GM12872 (cell line): ENCODE results near the gene PLXDC2.

Source experiments
- TF ChIP-seq, protein P1 (sequence below): IDR thresholded peaks from 3 replicates; pipeline ENCODE4 v1.5.1; 2011; ENCODE audit warnings: low read depth, mild to moderate bottlenecking, low read length, moderate library complexity; ENCODE audit not compliant: insufficient read depth

Gene PLXDC2

DNA sequence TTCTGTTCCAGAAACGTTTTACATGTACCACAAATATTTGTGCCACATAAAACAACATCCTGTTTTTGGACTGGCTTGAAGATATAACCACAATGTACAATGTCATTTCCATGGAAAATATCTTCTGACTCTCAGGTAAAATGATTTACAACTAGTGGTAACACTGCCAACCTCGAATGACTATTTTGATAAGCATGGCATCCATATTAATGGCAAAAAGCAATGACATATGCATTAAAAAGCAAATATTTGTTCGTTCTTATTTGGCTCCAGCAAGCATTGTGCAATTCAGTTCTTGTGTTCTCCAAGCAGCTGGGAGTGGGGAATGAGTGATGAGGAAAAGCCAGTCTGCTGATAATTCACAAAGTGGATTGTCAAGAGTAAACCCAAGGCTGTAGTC, 289.0 kb downstream of the PLXDC2 start:
- TF ChIP-seq, protein P1, sequence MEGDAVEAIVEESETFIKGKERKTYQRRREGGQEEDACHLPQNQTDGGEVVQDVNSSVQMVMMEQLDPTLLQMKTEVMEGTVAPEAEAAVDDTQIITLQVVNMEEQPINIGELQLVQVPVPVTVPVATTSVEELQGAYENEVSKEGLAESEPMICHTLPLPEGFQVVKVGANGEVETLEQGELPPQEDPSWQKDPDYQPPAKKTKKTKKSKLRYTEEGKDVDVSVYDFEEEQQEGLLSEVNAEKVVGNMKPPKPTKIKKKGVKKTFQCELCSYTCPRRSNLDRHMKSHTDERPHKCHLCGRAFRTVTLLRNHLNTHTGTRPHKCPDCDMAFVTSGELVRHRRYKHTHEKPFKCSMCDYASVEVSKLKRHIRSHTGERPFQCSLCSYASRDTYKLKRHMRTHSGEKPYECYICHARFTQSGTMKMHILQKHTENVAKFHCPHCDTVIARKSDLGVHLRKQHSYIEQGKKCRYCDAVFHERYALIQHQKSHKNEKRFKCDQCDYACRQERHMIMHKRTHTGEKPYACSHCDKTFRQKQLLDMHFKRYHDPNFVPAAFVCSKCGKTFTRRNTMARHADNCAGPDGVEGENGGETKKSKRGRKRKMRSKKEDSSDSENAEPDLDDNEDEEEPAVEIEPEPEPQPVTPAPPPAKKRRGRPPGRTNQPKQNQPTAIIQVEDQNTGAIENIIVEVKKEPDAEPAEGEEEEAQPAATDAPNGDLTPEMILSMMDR: no peak

DNA sequence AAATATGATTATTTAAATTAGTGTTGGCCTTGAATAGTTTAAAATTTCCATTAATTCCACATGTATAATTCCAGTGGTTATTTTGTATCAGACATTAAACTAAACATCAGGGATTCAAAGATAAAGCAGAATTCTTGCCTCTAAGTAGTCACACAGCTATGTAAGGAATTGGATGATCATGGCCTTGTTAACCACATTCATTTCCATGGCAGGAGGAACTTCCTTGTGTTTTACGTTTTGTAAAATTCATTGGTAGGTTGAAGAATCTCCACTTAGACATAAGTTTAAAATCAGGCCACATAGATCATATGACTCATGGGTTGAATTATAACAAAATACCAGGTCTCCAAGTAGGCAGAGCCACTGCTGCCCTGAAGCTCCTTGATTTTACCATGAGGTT, 289.7 kb downstream of the PLXDC2 start:
- TF ChIP-seq, protein P1: no peak

DNA sequence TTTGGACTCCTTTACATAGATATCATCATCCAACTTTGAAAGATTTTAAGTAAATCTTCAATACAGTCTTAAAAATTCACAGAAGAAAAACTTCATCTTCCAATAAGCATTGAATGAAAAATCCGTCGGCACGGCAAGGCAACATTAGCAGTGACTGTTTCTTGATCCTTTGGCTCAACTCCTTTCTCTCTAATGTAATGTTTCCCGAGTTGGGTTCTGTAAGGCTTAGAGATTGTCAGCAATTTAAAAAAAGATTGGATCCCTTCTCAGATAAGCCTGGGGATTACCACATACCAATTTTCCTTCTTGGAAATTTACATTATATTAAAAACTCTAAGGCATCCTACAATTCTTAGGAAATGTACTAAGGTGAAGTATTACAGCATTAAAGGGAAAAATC, 291.8 kb downstream of the PLXDC2 start:
- TF ChIP-seq, protein P1: no peak

DNA sequence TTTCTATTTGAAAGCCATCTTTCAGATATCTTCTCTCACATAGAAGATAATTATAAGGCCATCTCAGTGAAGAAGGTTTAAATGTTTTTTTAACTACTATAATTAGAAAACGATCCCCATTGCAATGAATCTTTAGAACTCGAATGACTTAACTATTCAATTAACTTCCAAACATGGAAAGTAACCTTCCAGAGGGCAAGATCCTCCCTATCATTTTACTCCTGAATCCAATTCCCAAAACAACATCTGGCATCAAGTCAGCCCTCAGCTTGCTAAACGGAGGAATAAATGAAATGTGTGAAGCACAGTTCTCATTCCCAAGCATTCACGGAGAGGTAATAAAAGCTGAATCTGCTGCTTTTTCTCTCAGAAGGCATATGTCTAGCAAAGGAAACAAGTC, 293.4 kb downstream of the PLXDC2 start:
- TF ChIP-seq, protein P1: no peak

DNA sequence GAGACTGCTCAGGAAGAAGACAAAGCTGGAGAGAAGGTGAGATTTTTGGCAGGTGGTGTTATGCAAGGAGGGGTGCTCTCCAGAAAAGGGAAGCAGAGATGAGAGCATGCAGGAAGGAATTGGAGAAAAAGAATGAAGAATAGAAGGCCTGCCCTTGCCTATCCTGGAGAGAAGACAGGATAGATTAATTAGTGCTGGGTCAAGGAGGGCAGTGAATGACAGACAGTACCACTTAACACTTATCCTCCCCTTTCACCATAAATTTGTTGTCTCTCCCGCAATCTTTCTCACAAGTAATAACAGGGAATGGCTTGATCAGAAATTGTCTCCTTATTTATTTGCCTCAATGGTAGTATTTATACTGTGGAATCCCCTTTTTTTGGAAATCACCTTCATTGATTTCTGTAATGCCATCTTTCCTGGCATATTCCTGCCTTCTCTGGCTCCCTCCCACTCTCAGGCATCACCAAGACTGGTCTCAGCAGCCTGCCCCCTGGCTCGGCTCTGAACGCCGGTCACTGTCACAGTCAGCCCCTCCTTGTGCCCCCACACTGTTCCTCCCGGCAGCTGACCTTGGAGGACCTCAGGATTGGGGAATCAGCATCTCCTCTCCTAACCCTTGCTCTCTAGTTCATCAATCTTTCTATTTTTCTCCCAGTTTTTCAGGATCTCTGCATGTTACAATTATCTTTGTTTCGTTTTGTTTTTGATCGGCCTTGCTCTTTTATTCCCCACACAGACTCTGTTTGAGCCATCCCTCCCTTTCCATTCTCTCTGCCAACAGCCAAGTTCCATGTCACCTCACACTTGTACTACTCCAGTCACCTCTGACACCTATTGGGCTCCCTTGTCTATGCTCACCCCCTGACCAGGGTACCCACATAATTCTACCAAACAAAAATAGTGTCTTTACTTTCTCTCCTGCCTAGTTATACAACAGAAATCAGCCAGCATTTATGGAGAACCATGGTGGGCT, 294.2 kb downstream of the PLXDC2 start:
- TF ChIP-seq, protein P1: no peak

DNA sequence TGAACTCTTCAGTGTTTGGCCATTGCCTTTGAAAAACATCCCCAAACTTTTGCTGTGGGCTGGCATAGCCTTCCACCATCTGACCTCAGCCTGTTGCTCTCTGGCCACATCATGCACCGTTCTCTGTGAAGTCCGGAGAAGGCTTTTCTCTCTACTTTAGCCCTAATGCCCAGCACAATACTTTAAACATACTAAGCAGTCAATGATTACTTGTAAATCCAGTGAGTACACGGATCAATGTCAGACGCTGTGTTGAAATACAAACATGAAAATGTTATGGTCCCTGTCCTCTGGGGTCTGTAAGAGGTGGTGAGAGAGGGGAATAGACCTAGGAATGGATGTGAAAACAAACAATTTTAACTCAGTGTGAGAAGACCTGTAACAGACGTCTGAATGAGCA, 297.9 kb downstream of the PLXDC2 start:
- TF ChIP-seq, protein P1: no peak

DNA sequence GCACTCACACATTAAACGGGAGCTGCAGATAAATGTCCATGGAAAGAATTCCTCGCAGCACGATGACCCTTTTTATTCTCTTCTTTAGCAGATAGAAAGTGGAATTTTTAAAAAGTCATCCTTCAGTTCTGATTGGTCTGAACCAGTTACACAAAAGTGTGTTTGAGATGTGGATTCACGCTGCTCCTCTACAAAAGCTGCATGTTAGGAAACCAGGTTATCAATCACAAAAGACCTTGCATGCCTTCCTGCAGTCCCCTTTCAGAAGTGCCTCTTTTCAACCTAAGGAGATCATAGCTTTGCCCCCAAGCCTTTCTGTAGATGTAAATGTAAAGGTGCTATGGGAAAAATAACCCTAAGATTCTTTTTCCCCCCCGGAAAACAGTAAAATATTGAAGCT, 299.7 kb downstream of the PLXDC2 start:
- TF ChIP-seq, protein P1: no peak
